WI38 (cell line): ENCODE results near the gene INPP5A.

Experiments
- H3K4me3 ChIP-seq: 2 replicates; pipeline ENCODE4 v1.5.1; 2011; ENCODE audit warnings: low read depth, mild to moderate bottlenecking, control low read depth, low read length
- CTCF ChIP-seq: IDR thresholded peaks from 2 replicates; pipeline ENCODE4 v1.5.1; 2012; ENCODE audit warnings: low read depth, mild to moderate bottlenecking, control low read depth, low read length

The INPP5A gene

GRCh38 chr10:132507409-132507955 is 30.1 kb upstream of the INPP5A start:
- TF ChIP-seq CTCF, result no peak
- no peak overlapping the region for H3K4me3 ChIP-seq

- no peak for TF ChIP-seq CTCF
- H3K4me3 ChIP-seq, result no peak overlapping the region
Measured at GRCh38 chr10:132507956-132508490, 29.6 kb upstream of the INPP5A start.

- no peak overlapping the region for H3K4me3 ChIP-seq
- TF ChIP-seq CTCF, result no peak
Measured at GRCh38 chr10:132508581-132509443, 28.8 kb upstream of the INPP5A start.

GRCh38 chr10:132509506-132510173 is 27.9 kb upstream of the INPP5A start:
- TF ChIP-seq CTCF, result no peak

GRCh38 chr10:132510174-132510611 is 27.4 kb upstream of the INPP5A start:
- H3K4me3 ChIP-seq, result no peak overlapping the region
- TF ChIP-seq CTCF, result no peak

More at GRCh38 chr10:132509506-132510173, 27.9 kb upstream of the INPP5A start:
- H3K4me3 ChIP-seq, result no peak overlapping the region

GRCh38 chr10:132511121-132512051 is 26.2 kb upstream of the INPP5A start:
- TF ChIP-seq CTCF, result no peak

More at GRCh38 chr10:132511121-132512051, 26.2 kb upstream of the INPP5A start:
- H3K4me3 ChIP-seq, result no peak overlapping the region
